ENCODE data around the gene ZSCAN30. TPM values are rescaled to one million over a fixed set of nuclear protein-coding genes. Genes with fewer than 3 reads are reported as not detected.

ZSCAN30 gene
- total RNA-seq, 5 donors from 2014 or later (not counting 1 experiment from before 2014, with no cell fraction given) = 14.4 to 19.6 (median 16.2) TPM

DNA sequence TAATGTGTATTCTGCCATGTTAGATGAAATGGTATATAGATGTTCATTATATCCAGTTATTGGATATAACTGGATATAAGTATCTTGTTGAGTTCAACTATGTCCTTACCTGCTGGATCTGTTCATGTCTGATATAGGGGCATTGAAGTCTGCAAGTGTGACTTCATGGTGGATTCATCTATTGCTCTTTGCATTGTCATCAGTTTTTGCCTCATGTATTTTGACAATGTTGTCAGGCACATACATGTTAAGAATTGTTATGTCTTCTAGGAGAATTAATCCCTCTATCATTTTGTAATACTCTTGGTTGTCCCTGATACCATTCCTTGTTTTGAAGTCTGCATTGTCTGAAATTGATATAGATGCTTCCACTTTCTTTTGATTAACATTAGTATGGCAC, 38.8 kb upstream of the ZSCAN30 start:
- Mint-ChIP-seq H3K4me1 (peaks cover 0 to 4% (median 0%) of the 10 kb centered on the region in 3 donors), H3K36me3 (peaks cover 20% of the 10 kb centered on the region), H3K27me3 (no peaks in the 10 kb centered on the region), H3K9me3 (peaks cover 0 to 7% (median 2%) of the 10 kb centered on the region in 3 donors), H3K27ac (no peak overlapping the region), H3K4me3 (no peak overlapping the region)
- ATAC-seq (replicated peaks in 1 of 4) (no peak), DNase-seq (no peak)
- Histone ChIP-seq H3K27ac (ENCODE audit: low read length) (no peak overlapping the region), H3K9me3 (no peaks in the 10 kb centered on the region), H3K27me3 (replicated peaks in 1 of 2; ENCODE audit: control insufficient read depth in 2 of 2, extremely low read depth in 1 of 2, insufficient read depth in 2 of 2, low read length in 1 of 2) (no peaks in the 10 kb centered on the region), H3K4me1 (ENCODE audit: control insufficient read depth in 1 of 2, extremely low read depth in 1 of 2, insufficient read depth in 2 of 2, low read length in 2 of 2) (no peaks in the 10 kb centered on the region), H3K4me3 (ENCODE audit: control insufficient read depth in 1 of 2, extremely low read depth in 1 of 2, low read length in 1 of 2) (no peak overlapping the region), H3K36me3 (ENCODE audit: control insufficient read depth in 2 of 2, extremely low read depth in 1 of 2, insufficient read depth in 1 of 2, low read length in 1 of 2) (peaks cover 4 to 22% of the 10 kb centered on the region in 2 donors)
- ChIA-PET CTCF (no interaction called here), POLR2A (no interaction called here)

DNA sequence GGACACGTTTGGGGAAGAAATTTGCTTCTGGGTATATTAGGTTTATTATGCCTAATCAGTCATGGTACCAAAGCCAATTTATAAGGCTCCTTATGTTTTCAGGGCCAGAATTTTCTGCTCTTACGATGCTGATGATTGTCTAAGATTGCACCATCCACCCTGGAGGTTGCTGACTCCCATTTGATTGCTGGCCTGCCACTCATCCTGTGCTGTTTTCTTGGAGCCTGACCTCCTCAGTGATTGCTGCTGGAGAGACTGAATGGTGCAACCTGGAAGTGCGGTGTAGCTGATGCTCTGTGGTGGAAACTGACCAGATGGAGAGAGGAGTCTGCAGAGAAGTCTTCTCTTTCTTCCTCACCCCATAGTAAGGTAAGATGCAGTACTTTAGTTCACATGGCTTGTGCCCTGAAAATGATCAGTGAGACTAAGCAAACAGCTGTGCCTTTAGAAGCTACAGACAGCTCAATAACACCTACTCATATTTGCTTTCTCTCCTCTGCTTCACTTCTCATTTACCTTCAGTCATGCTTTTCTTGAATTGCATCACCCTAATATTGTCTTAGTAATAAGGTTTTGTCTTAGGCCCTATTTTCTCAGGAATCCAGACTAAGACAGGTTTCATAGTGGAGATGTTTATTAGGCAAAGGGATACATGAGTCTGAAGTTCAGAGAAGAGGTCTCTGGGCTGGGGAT, 36.8 kb upstream of the ZSCAN30 start:
- no peak overlapping the region for H3K27ac Mint-ChIP-seq

DNA sequence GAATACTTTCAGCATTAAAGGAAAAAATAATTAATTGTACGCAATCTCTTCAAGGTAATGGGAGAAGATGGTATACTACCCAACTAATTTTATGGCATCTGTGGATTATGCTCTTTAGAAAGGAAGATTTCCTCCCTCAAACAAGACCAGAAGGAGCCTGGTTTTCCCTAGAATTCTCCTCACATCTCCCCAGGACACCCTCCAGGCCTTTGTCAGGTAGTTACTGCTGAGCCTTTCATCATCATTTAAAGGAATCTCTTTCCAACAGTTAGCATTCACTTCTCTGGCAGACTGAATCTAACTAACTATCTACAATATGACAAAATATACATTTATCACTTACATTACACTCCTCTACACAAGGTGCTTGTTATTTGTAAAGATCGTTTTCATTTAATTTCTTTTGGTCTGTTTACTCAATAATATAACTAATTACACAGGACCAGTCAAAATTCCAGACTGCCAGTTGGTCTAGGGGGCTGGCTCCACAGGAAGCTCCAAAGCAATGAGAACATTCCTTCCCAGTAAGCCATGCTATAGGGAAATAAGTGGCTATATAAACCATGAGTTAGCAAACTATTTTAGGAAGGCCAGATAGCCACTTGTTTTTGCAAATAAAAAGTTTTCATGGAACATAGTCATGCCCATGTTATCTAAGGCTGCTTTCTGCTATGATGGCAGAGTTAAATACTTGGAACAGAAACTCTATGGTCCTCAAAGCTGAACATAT, 35.1 kb upstream of the ZSCAN30 start:
- Histone ChIP-seq H3K4me1 (ENCODE audit: control insufficient read depth in 1 of 2, extremely low read depth in 1 of 2, insufficient read depth in 2 of 2, low read length in 2 of 2) (no peaks in the 10 kb centered on the region), H3K36me3 (ENCODE audit: control insufficient read depth in 2 of 2, extremely low read depth in 1 of 2, insufficient read depth in 1 of 2, low read length in 1 of 2) (no peaks in the 10 kb centered on the region), H3K27ac (ENCODE audit: low read length) (no peak overlapping the region), H3K9me3 (no peaks in the 10 kb centered on the region), H3K27me3 (replicated peaks in 1 of 2; ENCODE audit: control insufficient read depth in 2 of 2, extremely low read depth in 1 of 2, insufficient read depth in 2 of 2, low read length in 1 of 2) (no peaks in the 10 kb centered on the region), H3K4me3 (ENCODE audit: control insufficient read depth in 1 of 2, extremely low read depth in 1 of 2, low read length in 1 of 2) (no peak overlapping the region)
- H3K27ac Mint-ChIP-seq = no peak overlapping the region
- H3K27me3 Mint-ChIP-seq = no peaks in the 10 kb centered on the region
- peaks cover 4% of the 10 kb centered on the region for H3K36me3 Mint-ChIP-seq
- no CpG with 5 or more reads among the region's 2 CpGs for WGBS (ENCODE audit: insufficient coverage)
- H3K4me3 Mint-ChIP-seq = no peak overlapping the region
- CTCF ChIA-PET = interaction anchor here in 1 of 2 donors (0.7 kb wide), 1 partner anchor 9 kb away, joined by 4 read pairs; no protein-coding TSS in a partner anchor
- ATAC-seq (replicated peaks in 1 of 4) (no peak), DNase-seq (no peak)
- H3K9me3 Mint-ChIP-seq = peaks cover 0 to 7% (median 2%) of the 10 kb centered on the region in 3 donors
- H3K4me1 Mint-ChIP-seq = no peaks in the 10 kb centered on the region
- POLR2A ChIA-PET = interaction anchor here in 1 of 2 donors (0.7 kb wide), 1 partner anchor 27 kb away, joined by 5 read pairs; no protein-coding TSS in a partner anchor

More for the DNA sequence above, 36.8 kb upstream of the ZSCAN30 start:
- no peaks in the 10 kb centered on the region for H3K4me1 ChIP-seq (ENCODE audit: control insufficient read depth in 1 of 2, extremely low read depth in 1 of 2, insufficient read depth in 2 of 2, low read length in 2 of 2)
- ChIA-PET CTCF (interaction anchor here in 1 of 2 donors (1.2 kb wide), 1 partner anchor 12 kb away, joined by 3 read pairs; no protein-coding TSS in a partner anchor), POLR2A (no interaction called here)
- no peak overlapping the region for H3K4me3 ChIP-seq (ENCODE audit: control insufficient read depth in 1 of 2, extremely low read depth in 1 of 2, low read length in 1 of 2)
- no peaks in the 10 kb centered on the region for H3K9me3 ChIP-seq
- H3K27me3 Mint-ChIP-seq = no peaks in the 10 kb centered on the region
- no peak overlapping the region for H3K27ac ChIP-seq (ENCODE audit: low read length)
- H3K9me3 Mint-ChIP-seq = peaks cover 0 to 7% (median 2%) of the 10 kb centered on the region in 3 donors
- H3K4me3 Mint-ChIP-seq = no peak overlapping the region
- ATAC-seq (replicated peaks in 1 of 4) (no peak), DNase-seq (no peak)
- no peaks in the 10 kb centered on the region for H3K27me3 ChIP-seq (replicated peaks in 1 of 2; ENCODE audit: control insufficient read depth in 2 of 2, extremely low read depth in 1 of 2, insufficient read depth in 2 of 2, low read length in 1 of 2)
- 0% methylated on average over 1 of the region's 3 CpGs for WGBS (ENCODE audit: insufficient coverage)
- peaks cover 4% of the 10 kb centered on the region for H3K36me3 Mint-ChIP-seq
- H3K36me3 ChIP-seq (ENCODE audit: control insufficient read depth in 2 of 2, extremely low read depth in 1 of 2, insufficient read depth in 1 of 2, low read length in 1 of 2) = peaks cover 3 to 4% of the 10 kb centered on the region in 2 donors
- H3K4me1 Mint-ChIP-seq = no peaks in the 10 kb centered on the region

DNA sequence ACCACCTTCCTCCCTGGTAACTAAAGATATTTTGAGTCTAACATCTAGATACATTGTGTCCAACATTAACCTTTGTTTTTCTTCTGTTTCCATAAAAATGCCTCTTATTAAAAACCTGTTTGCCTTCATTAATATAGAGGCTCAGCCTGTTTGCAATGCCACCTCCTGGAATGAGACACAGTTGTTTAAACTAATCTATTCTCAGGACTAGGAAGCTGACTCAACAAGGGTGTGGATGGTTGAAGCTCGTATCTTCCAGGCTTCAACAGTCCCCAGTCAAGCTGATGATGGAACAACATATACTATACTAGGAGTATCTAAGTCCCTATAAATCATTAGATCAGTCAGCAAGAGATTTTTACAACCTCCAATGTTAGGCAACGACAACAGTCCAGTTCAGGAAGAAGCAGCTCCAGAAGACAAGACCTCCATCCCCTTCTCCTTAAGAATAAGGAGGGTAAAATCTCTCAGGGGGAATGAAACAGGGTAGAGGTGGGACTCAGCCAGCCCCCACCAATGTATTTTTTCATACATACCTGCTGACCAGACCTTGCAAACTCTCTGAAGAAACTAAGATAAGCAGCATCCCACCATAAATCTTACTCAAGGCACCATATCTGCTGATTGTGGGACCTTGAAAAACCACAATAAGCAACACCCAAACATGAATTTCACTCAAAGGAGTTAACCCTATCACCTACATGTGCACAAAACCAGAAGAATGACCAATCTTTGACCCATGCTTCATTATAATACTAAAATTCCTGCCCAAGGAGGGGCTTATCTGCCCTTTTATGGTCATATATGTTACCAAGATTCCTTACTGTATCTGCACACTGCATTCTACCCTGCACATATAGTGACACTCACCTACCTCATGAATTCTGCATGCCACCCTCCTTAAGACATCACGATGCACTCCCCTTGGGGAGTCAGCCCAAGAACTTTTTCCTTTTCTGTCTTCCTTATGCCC, 32.7 kb upstream of the ZSCAN30 start:
- H3K4me3 ChIP-seq (ENCODE audit: control insufficient read depth in 1 of 2, extremely low read depth in 1 of 2, low read length in 1 of 2) = no peak overlapping the region
- H3K4me1 Mint-ChIP-seq = no peaks in the 10 kb centered on the region
- H3K4me3 Mint-ChIP-seq = no peak overlapping the region
- H3K27ac Mint-ChIP-seq = peak overlapping the region in 1 of 2 donors; percentile 25
- H3K36me3 Mint-ChIP-seq = no peaks in the 10 kb centered on the region
- H3K27me3 ChIP-seq (replicated peaks in 1 of 2; ENCODE audit: control insufficient read depth in 2 of 2, extremely low read depth in 1 of 2, insufficient read depth in 2 of 2, low read length in 1 of 2) = no peaks in the 10 kb centered on the region
- WGBS (ENCODE audit: insufficient coverage) = 88% methylated on average over 1 of the region's 3 CpGs
- H3K27me3 Mint-ChIP-seq = no peaks in the 10 kb centered on the region
- no peak overlapping the region for H3K27ac ChIP-seq (ENCODE audit: low read length)
- DNase-seq = no peak
- ChIA-PET POLR2A (no interaction called here), CTCF (no interaction called here)
- no peaks in the 10 kb centered on the region for H3K4me1 ChIP-seq (ENCODE audit: control insufficient read depth in 1 of 2, extremely low read depth in 1 of 2, insufficient read depth in 2 of 2, low read length in 2 of 2)
- no peaks in the 10 kb centered on the region for H3K36me3 ChIP-seq (ENCODE audit: control insufficient read depth in 2 of 2, extremely low read depth in 1 of 2, insufficient read depth in 1 of 2, low read length in 1 of 2)
- H3K9me3 ChIP-seq = no peaks in the 10 kb centered on the region
- no peak for ATAC-seq (replicated peaks in 1 of 4)
- H3K9me3 Mint-ChIP-seq = peaks cover 0 to under 1% (median 0%) of the 10 kb centered on the region in 3 donors

DNA sequence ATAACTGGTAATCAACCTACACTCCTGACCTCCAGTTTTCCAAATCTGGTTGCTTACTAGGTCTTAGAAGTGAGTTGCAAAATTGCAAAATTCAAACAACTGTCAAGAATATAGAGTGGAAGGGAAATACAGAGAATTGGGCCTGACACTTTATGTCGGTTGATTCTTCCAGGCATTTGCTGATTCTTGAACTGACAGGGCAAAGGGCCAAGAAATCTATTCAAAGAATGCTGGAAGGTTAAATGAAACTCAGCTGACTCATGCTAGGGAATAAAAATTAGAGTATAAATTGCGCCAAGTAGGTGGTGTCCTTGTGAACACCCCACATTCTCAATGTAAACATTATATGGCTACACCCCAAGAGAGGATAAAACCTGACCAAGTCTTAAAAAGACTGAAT, 21.5 kb upstream of the ZSCAN30 start:
- POLR2A ChIA-PET = interaction anchor here in 1 of 2 donors (0.7 kb wide), 1 partner anchor 250 kb away, joined by 4 read pairs; no protein-coding TSS in a partner anchor

More for the DNA sequence above, 21.5 kb upstream of the ZSCAN30 start:
- Mint-ChIP-seq H3K4me3 (no peak overlapping the region), H3K36me3 (peaks cover 43% of the 10 kb centered on the region), H3K9me3 (peaks cover 27 to 59% (median 57%) of the 10 kb centered on the region in 3 donors), H3K4me1 (no peaks in the 10 kb centered on the region), H3K27ac (no peak overlapping the region), H3K27me3 (no peaks in the 10 kb centered on the region)
- 100% methylated on average over 1 of the region's 2 CpGs for WGBS (ENCODE audit: insufficient coverage)
- ATAC-seq (replicated peaks in 1 of 4) (no peak), DNase-seq (no peak)
- CTCF ChIA-PET = no interaction called here
- H3K9me3 ChIP-seq = peaks cover 24% of the 10 kb centered on the region
- H3K4me3 ChIP-seq (ENCODE audit: control insufficient read depth in 1 of 2, extremely low read depth in 1 of 2, low read length in 1 of 2) = no peak overlapping the region
- H3K36me3 ChIP-seq (ENCODE audit: control insufficient read depth in 2 of 2, extremely low read depth in 1 of 2, insufficient read depth in 1 of 2, low read length in 1 of 2) = peaks cover 2 to 8% of the 10 kb centered on the region in 2 donors
- H3K27ac ChIP-seq (ENCODE audit: low read length) = no peak overlapping the region
- no peaks in the 10 kb centered on the region for H3K4me1 ChIP-seq (ENCODE audit: control insufficient read depth in 1 of 2, extremely low read depth in 1 of 2, insufficient read depth in 2 of 2, low read length in 2 of 2)
- no peaks in the 10 kb centered on the region for H3K27me3 ChIP-seq (replicated peaks in 1 of 2; ENCODE audit: control insufficient read depth in 2 of 2, extremely low read depth in 1 of 2, insufficient read depth in 2 of 2, low read length in 1 of 2)

Measured in T-cell (primary cell).